Measurements from ENCODE around the gene RHOB. TPM values are rescaled to one million over a fixed set of nuclear protein-coding genes. Genes with fewer than 3 reads are reported as not detected.
"Not testable (repeated sequence)": the region's sequence is repeated elsewhere in the genome, so short reads cannot be mapped to it uniquely, and the experiment has no call there.

Gene RHOB
- polyA plus RNA-seq, 1 of the 3 experiments (the other 2 are of a cell fraction), result 50.3 TPM

DNA sequence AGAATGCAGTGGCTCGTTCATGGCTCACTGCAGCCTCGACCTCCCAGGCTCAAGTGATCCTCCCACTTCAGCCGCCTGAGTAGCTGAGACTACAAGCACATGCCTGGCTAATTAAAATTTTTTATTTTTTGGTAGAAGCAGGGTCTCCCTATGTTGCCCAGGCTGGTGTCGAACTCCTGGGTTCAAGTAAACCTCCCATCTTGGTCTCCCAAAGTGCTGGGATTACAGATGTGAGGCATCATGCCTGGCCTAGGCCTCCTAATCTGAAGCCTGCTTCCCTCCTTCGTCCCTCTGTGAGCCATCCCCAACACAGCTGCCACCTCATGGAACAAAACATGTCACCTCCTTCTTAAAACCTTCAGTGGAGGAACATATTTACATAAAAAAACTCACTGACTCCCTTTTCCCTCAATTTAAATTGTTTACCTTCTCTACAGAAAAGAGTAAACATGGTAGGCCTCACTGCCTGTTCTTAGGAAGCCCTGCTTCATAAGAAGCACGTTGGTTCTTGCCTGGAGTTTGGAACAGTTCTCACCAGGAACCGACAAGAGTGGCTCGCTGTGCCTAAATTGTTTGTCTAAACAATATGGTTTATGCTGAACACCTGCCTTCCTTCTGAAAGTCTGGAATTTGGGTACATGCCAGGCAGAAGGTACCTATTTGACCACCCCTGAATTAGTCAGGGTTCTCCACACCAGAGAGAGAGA lies 12.1 kb upstream of the RHOB start:
- no peaks in the 10 kb centered on the region for H3K9me2 ChIP-seq
- H2AFZ ChIP-seq (ENCODE audit: low read depth), result no peak overlapping the region
- peaks cover 15% of the 10 kb centered on the region; the same call in 1 of the 2 replicates for H3K27me3 ChIP-seq (ENCODE audit: insufficient read depth)
- H3K4me1 ChIP-seq (ENCODE audit: control insufficient read depth in 1 of 2, insufficient read depth in 2 of 2, low read depth in 1 of 2, low read length in 1 of 2), result peaks cover 0 to 5% of the 10 kb centered on the region in 2 experiments; a peak in 1 of 4 replicates
- H3K9ac ChIP-seq, result no peak overlapping the region
- H3K4me2 ChIP-seq, result no peak overlapping the region
- TF ChIP-seq RXRA (IDR thresholded peaks at IDR 0.05; ENCODE audit: borderline replicate concordance, low read depth) (no peak), MEF2A (IDR thresholded peaks at IDR 0.05; ENCODE audit: borderline replicate concordance, low read depth) (no peak), POLR2AphosphoS5 (IDR thresholded peaks at IDR 0.05; ENCODE audit: low read depth, low read length) (no peak), EZH2phosphoT487 (IDR thresholded peaks at IDR 0.05; ENCODE audit: borderline replicate concordance, low read depth) (no peak), IRF3 (IDR thresholded peaks at IDR 0.05; ENCODE audit: low read depth, low read length) (no peak), MXI1 (IDR thresholded peaks at IDR 0.05; ENCODE audit: low read depth, low read length) (no peak), MAX (IDR thresholded peaks at IDR 0.05; ENCODE audit: low read depth) (no peak), FOSL2 (IDR thresholded peaks at IDR 0.05; ENCODE audit: borderline replicate concordance, low read depth) (no peak), NFIC (IDR thresholded peaks at IDR 0.05; ENCODE audit: borderline replicate concordance) (no peak), SIN3A (IDR thresholded peaks at IDR 0.05; ENCODE audit: borderline replicate concordance, low read depth, low read length) (no peak), JUND (IDR thresholded peaks at IDR 0.05) (no peak), YY1 (IDR thresholded peaks at IDR 0.05; ENCODE audit: low read depth) (no peak), GABPA (IDR thresholded peaks at IDR 0.05; ENCODE audit: low read depth) (no peak), RFX5 (IDR thresholded peaks at IDR 0.05; ENCODE audit: low read length) (no peak), TAF1 (IDR thresholded peaks at IDR 0.05; ENCODE audit: borderline replicate concordance, low read depth, low read length) (no peak), ELF1 (IDR thresholded peaks at IDR 0.05) (no peak)
- TF ChIP-seq, protein P1, sequence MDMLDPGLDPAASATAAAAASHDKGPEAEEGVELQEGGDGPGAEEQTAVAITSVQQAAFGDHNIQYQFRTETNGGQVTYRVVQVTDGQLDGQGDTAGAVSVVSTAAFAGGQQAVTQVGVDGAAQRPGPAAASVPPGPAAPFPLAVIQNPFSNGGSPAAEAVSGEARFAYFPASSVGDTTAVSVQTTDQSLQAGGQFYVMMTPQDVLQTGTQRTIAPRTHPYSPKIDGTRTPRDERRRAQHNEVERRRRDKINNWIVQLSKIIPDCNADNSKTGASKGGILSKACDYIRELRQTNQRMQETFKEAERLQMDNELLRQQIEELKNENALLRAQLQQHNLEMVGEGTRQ (IDR thresholded peaks at IDR 0.05; ENCODE audit: borderline replicate concordance, low read depth, low read length), result no peak
- H3K79me2 ChIP-seq (ENCODE audit: insufficient read depth), result no peaks in the 10 kb centered on the region
- H4K20me1 ChIP-seq (ENCODE audit: insufficient read depth), result no peaks in the 10 kb centered on the region
- H3K9me3 ChIP-seq, result no peaks in the 10 kb centered on the region
- ChIA-PET POLR2A (no interaction called here), CTCF (interaction anchor here (1.0 to 18.3 kb wide), 9 partner anchors 9 to 227 kb away, joined by 3 to 243 read pairs (median 32); no protein-coding TSS in a partner anchor)
- H3K27ac ChIP-seq (ENCODE audit: low read depth in 2 of 2, low read length in 1 of 2), result no peak overlapping the region
- 78% methylated on average over 8 of the region's 8 CpGs for WGBS (ENCODE audit: low lambda C conversion rate)
- no peaks in the 10 kb centered on the region for H3F3A ChIP-seq (replicated peaks; ENCODE audit: insufficient read depth)
- no peaks in the 10 kb centered on the region for H3K36me3 ChIP-seq (replicated peaks in 1 of 2; ENCODE audit: control insufficient read depth in 1 of 2, insufficient read depth in 2 of 2, low read length in 1 of 2)
- H3K4me3 ChIP-seq (ENCODE audit: low read depth in 2 of 2, low read length in 1 of 2), result no peak overlapping the region
- no peak for DNase-seq

DNA sequence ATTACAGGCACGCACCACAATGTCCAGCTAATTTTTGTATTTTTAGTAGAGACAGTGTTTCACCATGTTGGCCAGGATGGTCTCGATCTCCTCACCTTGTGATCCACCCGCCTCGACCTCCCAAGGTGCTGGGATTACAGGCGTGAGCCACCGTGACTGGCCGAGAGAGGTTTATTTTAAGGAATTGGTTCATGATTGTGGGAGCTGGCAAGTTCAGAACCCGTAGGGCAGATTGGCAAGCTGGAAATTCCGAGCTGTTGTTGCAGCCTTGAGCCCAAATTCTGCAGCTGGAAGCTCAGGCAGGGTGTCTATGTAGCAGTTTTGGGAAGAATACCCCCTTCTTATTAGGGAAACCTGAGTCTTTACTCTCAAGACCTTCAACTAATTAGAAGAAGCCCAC lies 11.4 kb upstream of the RHOB start:
- H3K27ac ChIP-seq (ENCODE audit: low read depth in 2 of 2, low read length in 1 of 2); POLR2A ChIA-PET; H3K9me2 ChIP-seq; H3K4me3 ChIP-seq (ENCODE audit: low read depth in 2 of 2, low read length in 1 of 2); H2AFZ ChIP-seq (ENCODE audit: low read depth); H3K4me2 ChIP-seq; H3K79me2 ChIP-seq (ENCODE audit: insufficient read depth); DNase-seq; H3F3A ChIP-seq (replicated peaks; ENCODE audit: insufficient read depth); H3K36me3 ChIP-seq (replicated peaks in 1 of 2; ENCODE audit: control insufficient read depth in 1 of 2, insufficient read depth in 2 of 2, low read length in 1 of 2); H3K9ac ChIP-seq; H3K9me3 ChIP-seq; H3K4me1 ChIP-seq (ENCODE audit: control insufficient read depth in 1 of 2, insufficient read depth in 2 of 2, low read depth in 1 of 2, low read length in 1 of 2); H4K20me1 ChIP-seq (ENCODE audit: insufficient read depth): not testable (repeated sequence)
- 84% methylated on average over 9 of the region's 9 CpGs for WGBS (ENCODE audit: low lambda C conversion rate)
- H3K27me3 ChIP-seq (ENCODE audit: insufficient read depth), result peaks cover 15% of the 10 kb centered on the region; the same call in 1 of the 2 replicates
- CTCF ChIA-PET, result interaction anchor here (1.1 to 18.3 kb wide), 8 partner anchors 8 to 226 kb away, joined by 4 to 243 read pairs (median 48); partner anchors contain the start of gene HS1BP3

All from SK-N-SH (cell line).